Motor neuron (in vitro differentiated cells): ENCODE measurements around the gene CEACAM7. TPM values are rescaled to one million over a fixed set of nuclear protein-coding genes. Genes with fewer than 3 reads are reported as not detected.
A peak's percentile ranks its signal among the peaks of the same experiment; 100 is the strongest.

Source experiments
- ATAC-seq, 8 experiments: fragments of 200-7000 bp; cut with Tn5 transposase; replicated peaks in 6 of 8; 2 replicates each; pipeline ENCODE4 v1.8.0; 2021; ENCODE audit warnings: mild to moderate bottlenecking in 8 of 8, moderate library complexity in 8 of 8
- H3K27ac ChIP-seq, 2 donors: fragments of 250-450 bp; sonication (Bioruptor Pico); 2 replicates each; pipeline ENCODE4 v1.9.0; 2021; ENCODE audit warnings: antibody characterized with exemption in 2 of 2, mild to moderate bottlenecking in 2 of 2, moderate library complexity in 1 of 2
- H3K4me1 ChIP-seq, 2 donors: fragments of 250-450 bp; sonication (Bioruptor Pico); replicated peaks in 1 of 2; 2 replicates each; pipeline ENCODE4 v1.6.1; 2021; ENCODE audit warnings: antibody characterized with exemption in 2 of 2, mild to moderate bottlenecking in 2 of 2, moderate library complexity in 1 of 2
- H3K4me3 ChIP-seq, 5 donors: fragments of 250-450 bp; sonication (Bioruptor Pico); 2 replicates each; pipeline ENCODE4 v1.9.0; 2021; ENCODE audit warnings: antibody characterized with exemption in 5 of 5, mild to moderate bottlenecking in 5 of 5, moderate library complexity in 4 of 5
- WGBS, 10 experiments: fragments of 450-650 bp; shearing (Covaris generic); methylation state at CpG; one replicate each; pipeline ENCODE4 v1.0.0; 2022; 5-methylcytosine and 5-hydroxymethylcytosine counted together
- in situ Hi-C, 9 experiments: fragments of 400-800 bp; cut with MboI; loops; one replicate each; pipeline ENCODE4 v1.15.0; 2021; ENCODE audit warnings: low sequenced_read_pairs in 9 of 9, low pct_unique_long_range_greater_than_20kb in 2 of 9; ENCODE audit not compliant: unreplicated experiment in 9 of 9
- total RNA-seq, 8 experiments: library from RNA; unstranded; fragments of 300-600 nt; gene quantifications; 2 replicates each; pipeline versions ENCODE4 v1.2.3 to v1.2.4, GENCODE V29; 2022

The CEACAM7 gene
- total RNA-seq, 8 experiments from 2014 or later, result 0.13 to 0.28 (median 0.21) TPM; not detected in 5

- ATAC-seq, result no peak
- H3K4me3 ChIP-seq, result no peak overlapping the region
- H3K27ac ChIP-seq, result no peak overlapping the region
- 0 to 49% (median 17%) methylated on average over 1 to 6 of the region's 9 CpGs; no CpG with 5 or more reads in 4 of the 10 experiments for WGBS, 10 experiments
- H3K4me1 ChIP-seq, result no peaks in the 10 kb centered on the region
- in situ Hi-C loops, result no loop called here
These were observed 9.3 kb upstream of the CEACAM7 start for GRCh38 chr19:41697198-41697855.

GRCh38 chr19:41696402-41697197, 8.5 kb upstream of the CEACAM7 start:
- H3K27ac ChIP-seq, result no peak overlapping the region
- no peaks in the 10 kb centered on the region for H3K4me1 ChIP-seq
- WGBS, 10 experiments, result 0 to 23% (median 9%) methylated on average over 1 to 5 of the region's 7 CpGs; no CpG with 5 or more reads in 6 of the 10 experiments
- peak in 1 of 8 experiments; percentile 46 for ATAC-seq
- in situ Hi-C loops, result no loop called here
- no peak overlapping the region for H3K4me3 ChIP-seq

GRCh38 chr19:41695745-41696144, 7.7 kb upstream of the CEACAM7 start:
- Histone ChIP-seq H3K4me3 (no peak overlapping the region), H3K4me1 (no peaks in the 10 kb centered on the region), H3K27ac (no peak overlapping the region)
- no peak for ATAC-seq
- WGBS, 10 experiments, result 0% methylated on average over 1 of the region's 2 CpGs; no CpG with 5 or more reads in 9 of the 10 experiments
- in situ Hi-C loops, result no loop called here

- no peak for ATAC-seq
- Histone ChIP-seq H3K4me1 (no peaks in the 10 kb centered on the region), H3K27ac (no peak overlapping the region), H3K4me3 (no peak overlapping the region)
- in situ Hi-C loops, result no loop called here
- WGBS, 10 experiments, result 0 to 40% (median 1%) methylated on average over 1 to 5 of the region's 8 CpGs; no CpG with 5 or more reads in 4 of the 10 experiments
These were observed 7.0 kb upstream of the CEACAM7 start for GRCh38 chr19:41694831-41695635.

- WGBS, 10 experiments, result 0% methylated on average over 1 of the region's 1 CpG; no CpG with 5 or more reads in 7 of the 10 experiments
- in situ Hi-C loops, result no loop called here
- ATAC-seq, result no peak
- Histone ChIP-seq H3K27ac (no peak overlapping the region), H3K4me1 (no peaks in the 10 kb centered on the region), H3K4me3 (no peak overlapping the region)
These were observed 6.1 kb upstream of the CEACAM7 start for GRCh38 chr19:41694196-41694595.

GRCh38 chr19:41691268-41691970, 3.3 kb upstream of the CEACAM7 start:
- no peaks in the 10 kb centered on the region for H3K4me1 ChIP-seq
- in situ Hi-C loops, result no loop called here
- ATAC-seq, result peak in 3 of 8 experiments; percentile 57 to 89 (median 84)

GRCh38 chr19:41690801-41691065, 2.7 kb upstream of the CEACAM7 start:
- WGBS, 10 experiments, result 60% methylated on average over 1 of the region's 3 CpGs; no CpG with 5 or more reads in 9 of the 10 experiments
- Histone ChIP-seq H3K4me1 (no peaks in the 10 kb centered on the region), H3K27ac (no peak overlapping the region), H3K4me3 (no peak overlapping the region)
- in situ Hi-C loops, result no loop called here
- no peak for ATAC-seq

More at GRCh38 chr19:41691268-41691970, 3.3 kb upstream of the CEACAM7 start:
- Histone ChIP-seq H3K27ac (no peak overlapping the region), H3K4me3 (no peak overlapping the region)
- WGBS, 10 experiments, result 7 to 80% (median 24%) methylated on average over 1 to 15 of the region's 20 CpGs; no CpG with 5 or more reads in 4 of the 10 experiments

GRCh38 chr19:41689993-41690800, 2.1 kb upstream of the CEACAM7 start:
- in situ Hi-C loops, result no loop called here
- ATAC-seq, result no peak
- Histone ChIP-seq H3K4me3 (no peak overlapping the region), H3K27ac (no peak overlapping the region), H3K4me1 (no peaks in the 10 kb centered on the region)
- 27 to 86% (median 64%) methylated on average over 1 to 2 of the region's 4 CpGs; no CpG with 5 or more reads in 3 of the 10 experiments for WGBS, 10 experiments

GRCh38 chr19:41688687-41689086, 617 bp upstream of the CEACAM7 start:
- 0 to 100% (median 54%) methylated on average over 1 to 3 of the region's 4 CpGs; no CpG with 5 or more reads in 3 of the 10 experiments for WGBS, 10 experiments
- in situ Hi-C loops, result no loop called here
- Histone ChIP-seq H3K27ac (no peak overlapping the region), H3K4me1 (no peaks in the 10 kb centered on the region), H3K4me3 (no peak overlapping the region)
- no peak for ATAC-seq

- 62 to 69% (median 63%) methylated on average over 2 of the region's 3 CpGs; no CpG with 5 or more reads in 6 of the 10 experiments for WGBS, 10 experiments
- in situ Hi-C loops, result no loop called here
These were observed 651 bp downstream of the CEACAM7 start for GRCh38 chr19:41687419-41687818.

GRCh38 chr19:41682437-41682836, 5.6 kb downstream of the CEACAM7 start:
- H3K27ac ChIP-seq, result no peak overlapping the region
- no peak overlapping the region for H3K4me3 ChIP-seq
- no peak for ATAC-seq
- in situ Hi-C loops, result no loop called here
- 0 to 33% (median 0%) methylated on average over 1 to 5 of the region's 6 CpGs; no CpG with 5 or more reads in 3 of the 10 experiments for WGBS, 10 experiments
- no peaks in the 10 kb centered on the region for H3K4me1 ChIP-seq

More at GRCh38 chr19:41687419-41687818, 651 bp downstream of the CEACAM7 start:
- no peaks in the 10 kb centered on the region for H3K4me1 ChIP-seq
- no peak overlapping the region for H3K27ac ChIP-seq
- no peak for ATAC-seq
- no peak overlapping the region for H3K4me3 ChIP-seq

- peak in 1 of 8 experiments; percentile 23 for ATAC-seq
- 14 to 80% (median 40%) methylated on average over 1 to 5 of the region's 5 CpGs; no CpG with 5 or more reads in 1 of the 10 experiments for WGBS, 10 experiments
- no peak overlapping the region for H3K4me3 ChIP-seq
- H3K27ac ChIP-seq, result no peak overlapping the region
- in situ Hi-C loops, result no loop called here
- no peaks in the 10 kb centered on the region for H3K4me1 ChIP-seq
These were observed 16.6 kb downstream of the CEACAM7 start for GRCh38 chr19:41671486-41671885.
